GM23248 (cell line): ENCODE data around the gene PRR23E.

Source experiments
- EZH2 ChIP-seq: fragments of 200-600 bp; sonication (generic); IDR thresholded peaks from 2 replicates; pipeline ENCODE4 v1.6.1; 2018; ENCODE audit warnings: antibody characterized with exemption, mild to moderate bottlenecking; ENCODE audit not compliant: insufficient read depth, poor library complexity, severe bottlenecking
- EZH2phosphoT487 ChIP-seq: fragments of 200-600 bp; sonication (generic); IDR thresholded peaks from 2 replicates; pipeline ENCODE4 v1.6.1; 2018; ENCODE audit warnings: antibody characterized with exemption, moderate library complexity, mild to moderate bottlenecking, low read depth; ENCODE audit not compliant: insufficient read depth

- no peak for TF ChIP-seq EZH2
- TF ChIP-seq EZH2phosphoT487 = no peak
Observed at GRCh38 chr3:127144631-127145030, 48.3 kb upstream of the PRR23E start.
